GM18526 (cell line): ENCODE data around the gene APP.

ENCODE experiments used
- POLR2A ChIP-seq: IDR thresholded peaks from 3 replicates; pipeline ENCODE4 v1.6.1; 2011; ENCODE audit not compliant: insufficient read length; ENCODE audit errors: extremely low read depth

The APP gene

GRCh38 chr21:25964015-25964414 is 206.6 kb downstream of the APP start:
- TF ChIP-seq POLR2A = no peak

GRCh38 chr21:25963181-25963580 is 207.4 kb downstream of the APP start:
- TF ChIP-seq POLR2A = no peak

DNA sequence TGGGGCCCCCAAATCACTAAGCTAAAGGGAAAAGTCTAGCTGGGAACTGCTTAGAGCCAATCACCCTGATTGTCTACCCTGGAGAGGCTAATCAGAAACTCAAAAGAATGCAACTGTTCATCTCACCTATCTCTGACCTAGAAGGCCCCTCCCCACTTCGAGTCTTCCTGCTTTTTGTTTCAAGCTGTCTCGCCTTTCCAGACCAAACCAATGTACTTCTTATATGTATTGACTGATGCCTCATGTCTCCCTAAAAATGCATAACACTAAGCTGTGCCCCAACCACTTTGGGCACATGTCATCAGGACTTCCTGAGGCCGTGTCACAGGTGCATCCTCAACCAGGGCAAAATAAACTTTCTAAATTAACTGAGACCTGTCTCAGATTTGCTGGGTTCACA is 209.5 kb downstream of the APP start:
- TF ChIP-seq POLR2A = no peak

GRCh38 chr21:25960402-25960801 is 210.2 kb downstream of the APP start:
- TF ChIP-seq POLR2A = no peak

DNA sequence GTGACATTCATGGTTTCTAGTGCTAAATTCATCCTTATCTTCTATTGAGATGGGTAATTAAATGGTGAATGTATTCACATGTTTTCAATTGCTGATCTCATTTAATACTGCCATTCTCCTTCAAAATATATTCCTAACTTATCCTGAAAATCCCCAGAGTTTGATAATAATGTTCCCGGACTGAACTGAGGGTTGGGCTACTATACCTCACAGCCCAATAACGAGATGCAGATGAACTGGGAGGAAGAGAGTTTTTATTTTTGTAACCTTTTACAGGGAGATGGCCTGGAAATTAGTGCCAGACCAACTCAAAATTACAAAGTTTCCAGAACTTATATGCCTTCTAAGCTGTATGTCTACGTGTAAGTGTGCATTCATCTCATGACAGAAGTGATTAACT is 210.8 kb downstream of the APP start:
- TF ChIP-seq POLR2A = no peak

GRCh38 chr21:25956993-25957714 is 213.4 kb downstream of the APP start:
- TF ChIP-seq POLR2A = no peak

GRCh38 chr21:25955646-25956045 is 214.9 kb downstream of the APP start:
- no peak for TF ChIP-seq POLR2A

- no peak for TF ChIP-seq POLR2A
Measured at GRCh38 chr21:25953659-25954058, 216.9 kb downstream of the APP start.

DNA sequence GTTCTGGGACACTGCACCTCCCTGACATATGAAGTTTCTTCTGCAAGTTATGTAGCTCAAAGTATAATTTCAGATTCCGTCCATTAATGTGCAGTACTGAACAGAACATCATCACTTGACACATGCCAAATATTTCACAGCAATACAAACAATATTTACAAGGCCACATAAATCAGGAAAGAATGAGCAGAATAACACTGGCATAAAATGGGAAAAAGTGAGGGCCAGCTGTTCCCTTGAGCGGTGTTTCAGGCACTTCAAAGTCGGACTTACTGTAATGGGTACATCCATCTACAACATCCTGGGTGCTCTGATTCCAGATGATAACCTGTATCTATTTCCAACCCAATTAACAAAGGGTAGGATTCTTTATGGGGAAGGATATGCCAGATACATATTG is 217.4 kb downstream of the APP start:
- no peak for TF ChIP-seq POLR2A

GRCh38 chr21:25952306-25952705 is 218.3 kb downstream of the APP start:
- no peak for TF ChIP-seq POLR2A

DNA sequence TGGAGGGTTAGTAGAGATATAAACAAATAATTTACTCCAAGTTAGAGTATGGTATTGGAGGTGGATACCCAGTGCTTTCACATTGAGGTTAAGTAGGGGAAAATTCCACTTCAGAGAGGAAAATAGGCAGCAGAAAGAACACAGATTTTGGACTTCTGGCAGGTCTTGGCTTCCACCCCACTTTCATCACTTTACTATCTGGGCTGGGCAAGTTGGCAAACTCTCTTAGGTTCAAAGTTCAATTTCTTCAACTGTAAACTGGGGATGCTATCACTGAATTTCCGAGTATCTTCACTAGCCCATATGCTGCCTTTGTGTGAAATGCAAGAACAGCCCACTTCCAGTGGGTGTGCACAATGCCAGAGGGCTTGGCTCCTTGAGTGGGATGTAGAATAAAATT is 220.9 kb downstream of the APP start:
- TF ChIP-seq POLR2A = no peak

- TF ChIP-seq POLR2A = no peak
Measured at GRCh38 chr21:25944672-25945213, 225.8 kb downstream of the APP start.

GRCh38 chr21:25944082-25944481 is 226.5 kb downstream of the APP start:
- TF ChIP-seq POLR2A = no peak

- no peak for TF ChIP-seq POLR2A
Measured at GRCh38 chr21:25942135-25942534, 228.4 kb downstream of the APP start.

DNA sequence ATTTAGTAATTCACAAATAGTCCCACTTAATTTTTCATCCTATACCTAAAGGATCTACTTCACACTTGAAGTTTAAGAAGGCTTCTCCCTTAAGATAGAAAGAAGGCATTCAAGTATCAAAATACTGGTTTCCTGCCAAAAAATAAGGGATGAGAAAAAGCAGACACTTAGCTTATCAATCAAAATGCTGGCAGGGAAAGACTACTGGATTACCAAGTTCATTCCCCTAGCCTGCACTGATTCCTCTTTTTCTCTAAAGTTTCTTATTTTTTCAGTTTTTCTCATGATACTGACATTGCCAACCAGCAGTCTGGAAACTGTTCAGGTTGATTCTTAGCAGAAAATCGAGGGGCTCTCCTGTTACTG is 231.2 kb downstream of the APP start:
- TF ChIP-seq POLR2A = no peak

DNA sequence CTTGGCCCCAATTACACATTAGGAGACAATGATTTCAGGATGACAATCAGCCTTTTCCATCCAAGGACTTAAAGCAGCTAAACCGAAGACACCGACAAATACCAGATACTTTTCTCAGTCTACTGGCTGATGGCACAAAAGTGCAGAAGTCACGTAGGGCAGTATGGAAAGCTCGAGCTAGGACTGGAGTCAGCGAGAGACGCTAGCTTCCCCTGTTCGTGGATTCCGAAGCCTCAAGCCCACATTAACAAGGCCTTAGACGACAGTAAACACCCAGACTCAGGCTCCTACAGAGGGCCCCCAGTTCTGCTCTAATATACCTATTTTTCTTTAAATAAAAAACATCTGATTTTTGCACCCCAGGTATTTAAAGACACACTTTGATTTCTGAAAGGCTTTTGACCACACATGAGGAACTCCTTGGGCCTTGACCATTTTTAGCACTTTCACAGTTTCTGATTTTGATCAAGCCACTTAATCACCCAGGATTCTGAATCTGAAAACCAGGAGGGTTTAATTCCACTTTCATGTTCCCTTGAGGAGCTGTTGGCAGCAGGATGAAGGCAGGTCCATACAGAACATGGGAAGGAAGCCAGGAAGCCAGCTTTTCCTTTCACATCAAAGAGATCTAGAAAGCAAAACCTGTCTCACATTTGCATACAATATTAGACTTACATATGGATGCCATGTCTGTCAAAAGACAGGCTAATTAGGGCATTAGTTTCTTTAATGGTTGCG is 231.7 kb downstream of the APP start:
- TF ChIP-seq POLR2A = no peak
